ENCODE data around the gene TCF7L2.

Gene TCF7L2

DNA sequence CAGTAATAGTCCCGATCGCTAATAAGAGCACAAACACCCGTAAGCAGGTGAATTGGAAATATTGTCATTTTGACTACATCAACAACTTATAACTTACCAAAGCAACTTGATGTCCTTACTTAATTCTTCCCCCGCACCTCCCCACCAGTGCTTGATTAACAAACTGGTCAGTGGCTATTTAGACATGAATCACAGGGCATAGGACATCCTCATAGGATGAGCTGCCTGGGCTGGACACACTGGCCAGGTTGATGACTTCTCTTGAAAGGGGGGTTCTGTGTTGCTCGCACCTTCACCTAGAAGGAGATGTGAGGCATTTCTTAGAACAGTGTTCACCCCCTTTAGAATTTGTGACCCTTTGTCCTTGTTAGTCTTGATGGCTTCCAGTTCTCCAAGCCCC lies 163.2 kb downstream of the TCF7L2 start:
- H3K27ac Mint-ChIP-seq = no peak overlapping the region
- H3K4me3 Mint-ChIP-seq = no peak overlapping the region
- H3K4me1 Mint-ChIP-seq = peaks cover 8% of the 10 kb centered on the region
- H3K36me3 Mint-ChIP-seq (ENCODE audit: low read depth) = peaks cover 3% of the 10 kb centered on the region
- no peaks in the 10 kb centered on the region for H3K27me3 Mint-ChIP-seq (ENCODE audit: low read depth)
- no peaks in the 10 kb centered on the region for H3K9me3 Mint-ChIP-seq
- no peak for TF ChIP-seq CTCF (IDR thresholded peaks at IDR 0.05; ENCODE audit: unreplicated experiment in 3 of 3)

GRCh38 chr10:113113918-113114317 lies 163.9 kb downstream of the TCF7L2 start:
- peaks cover 8% of the 10 kb centered on the region for H3K4me1 Mint-ChIP-seq
- no peak overlapping the region for H3K27ac Mint-ChIP-seq
- no peaks in the 10 kb centered on the region for H3K27me3 Mint-ChIP-seq (ENCODE audit: low read depth)
- TF ChIP-seq CTCF (IDR thresholded peaks at IDR 0.05; ENCODE audit: unreplicated experiment in 3 of 3) = no peak
- peaks cover 5% of the 10 kb centered on the region for H3K36me3 Mint-ChIP-seq (ENCODE audit: low read depth)
- H3K9me3 Mint-ChIP-seq = no peaks in the 10 kb centered on the region
- no peak overlapping the region for H3K4me3 Mint-ChIP-seq

- Mint-ChIP-seq H3K9me3 (no peaks in the 10 kb centered on the region), H3K4me1 (peaks cover 8% of the 10 kb centered on the region), H3K36me3 (ENCODE audit: low read depth) (peaks cover 11% of the 10 kb centered on the region), H3K27ac (no peak overlapping the region), H3K27me3 (ENCODE audit: low read depth) (no peaks in the 10 kb centered on the region), H3K4me3 (no peak overlapping the region)
- TF ChIP-seq CTCF (IDR thresholded peaks at IDR 0.05; ENCODE audit: unreplicated experiment in 3 of 3) = no peak
Measured at GRCh38 chr10:113115556-113115955, 165.5 kb downstream of the TCF7L2 start.

DNA sequence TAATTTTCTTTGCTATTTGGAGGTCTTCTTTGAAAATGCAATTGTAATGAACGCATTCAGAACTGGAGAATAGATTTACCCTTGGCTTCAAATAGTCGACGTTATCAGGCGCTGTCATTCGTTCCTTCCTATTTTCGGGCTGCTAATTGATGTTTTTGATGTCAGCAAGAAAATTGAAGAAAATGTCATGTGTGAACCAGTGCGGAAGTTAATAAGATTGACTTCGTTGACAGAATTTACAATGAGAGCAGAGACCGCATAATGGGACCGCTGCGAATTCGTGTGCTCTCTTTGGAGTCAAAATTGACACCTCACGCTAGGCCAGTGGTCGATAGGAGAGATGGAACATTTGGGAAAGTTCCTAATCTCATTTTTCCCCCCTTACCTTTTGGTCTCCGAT lies 168.8 kb downstream of the TCF7L2 start:
- Mint-ChIP-seq H3K27me3 (ENCODE audit: low read depth) (no peaks in the 10 kb centered on the region), H3K27ac (no peak overlapping the region)

GRCh38 chr10:113119801-113120200 lies 169.8 kb downstream of the TCF7L2 start:
- Mint-ChIP-seq H3K9me3 (no peaks in the 10 kb centered on the region), H3K4me1 (peaks cover 15% of the 10 kb centered on the region), H3K36me3 (ENCODE audit: low read depth) (peaks cover 11% of the 10 kb centered on the region), H3K4me3 (no peak overlapping the region), H3K27ac (no peak overlapping the region), H3K27me3 (ENCODE audit: low read depth) (no peaks in the 10 kb centered on the region)
- TF ChIP-seq CTCF (IDR thresholded peaks at IDR 0.05; ENCODE audit: unreplicated experiment in 3 of 3) = no peak

More for the DNA sequence above, 168.8 kb downstream of the TCF7L2 start:
- Mint-ChIP-seq H3K4me1 (peaks cover 12% of the 10 kb centered on the region), H3K36me3 (ENCODE audit: low read depth) (peaks cover 11% of the 10 kb centered on the region), H3K9me3 (no peaks in the 10 kb centered on the region), H3K4me3 (no peak overlapping the region)
- TF ChIP-seq CTCF (IDR thresholded peaks at IDR 0.05; ENCODE audit: unreplicated experiment in 3 of 3) = no peak

GRCh38 chr10:113121153-113121552 lies 171.1 kb downstream of the TCF7L2 start:
- peaks cover 19% of the 10 kb centered on the region for H3K4me1 Mint-ChIP-seq
- H3K36me3 Mint-ChIP-seq (ENCODE audit: low read depth) = peaks cover 11% of the 10 kb centered on the region
- no peak for TF ChIP-seq CTCF (IDR thresholded peaks at IDR 0.05; ENCODE audit: unreplicated experiment in 3 of 3)
- H3K9me3 Mint-ChIP-seq = no peaks in the 10 kb centered on the region
- peaks cover 1% of the 10 kb centered on the region for H3K27me3 Mint-ChIP-seq (ENCODE audit: low read depth)
- H3K4me3 Mint-ChIP-seq = no peak overlapping the region
- H3K27ac Mint-ChIP-seq = no peak overlapping the region

Measured in nephron (organoid).